IMR-90 (cell line): ENCODE results near the gene KRT37.

ENCODE experiments used
- CEBPB ChIP-seq: IDR thresholded peaks from 2 replicates; pipeline ENCODE4 v1.6.1; 2012; ENCODE audit warnings: low read depth, low read length, improper control_type of control experiment
- CHD1 ChIP-seq: IDR thresholded peaks from 2 replicates; pipeline ENCODE4 v1.6.1; 2012; ENCODE audit warnings: low read depth, low read length, improper control_type of control experiment
- CTCF ChIP-seq: conservative IDR thresholded peaks from 2 replicates; pipeline ENCODE4 v1.5.1; 2012; ENCODE audit warnings: mild to moderate bottlenecking, low read depth, low read length, improper control_type of control experiment
- FOS ChIP-seq: fragments of 150-350 bp; IDR thresholded peaks from 2 replicates; pipeline ENCODE4 v1.6.1; 2016; ENCODE audit warnings: low read depth, low read length
- MAFK ChIP-seq: IDR thresholded peaks from 2 replicates; pipeline ENCODE4 v1.6.1; 2012; ENCODE audit warnings: low read depth, low read length, improper control_type of control experiment
- MXI1 ChIP-seq: IDR thresholded peaks from 2 replicates; pipeline ENCODE4 v1.6.1; 2012; ENCODE audit warnings: low read depth, mild to moderate bottlenecking, low read length, moderate library complexity, borderline replicate concordance
- NFE2L2 ChIP-seq: fragments of 150-350 bp; IDR thresholded peaks from 2 replicates; pipeline ENCODE4 v1.6.1; 2016; ENCODE audit warnings: low read depth, mild to moderate bottlenecking, low read length
- POLR2A ChIP-seq: IDR thresholded peaks from 2 replicates; pipeline ENCODE4 v1.6.1; 2012; ENCODE audit warnings: mild to moderate bottlenecking, low read depth, low read length
- RAD21 ChIP-seq: IDR thresholded peaks from 2 replicates; pipeline ENCODE4 v1.6.1; 2012; ENCODE audit warnings: low read length, improper control_type of control experiment
- RFX5 ChIP-seq: IDR thresholded peaks from 2 replicates; pipeline ENCODE4 v1.8.0; 2012; ENCODE audit warnings: low read depth, mild to moderate bottlenecking, low read length, moderate library complexity
- SMC3 ChIP-seq: fragments of 150-350 bp; IDR thresholded peaks from 2 replicates; pipeline ENCODE4 v1.6.1; 2016; ENCODE audit warnings: low read depth, mild to moderate bottlenecking, antibody characterized with exemption, low read length, moderate library complexity
- USF2 ChIP-seq: fragments of 150-350 bp; IDR thresholded peaks from 2 replicates; pipeline ENCODE4 v1.6.1; 2017; ENCODE audit warnings: mild to moderate bottlenecking, antibody characterized with exemption, low read length, low read depth

GRCh38 chr17:41421116-41421515, 3.3 kb downstream of the KRT37 start:
- no peak for TF ChIP-seq CTCF
- TF ChIP-seq MAFK = no peak
- TF ChIP-seq SMC3 = no peak
- TF ChIP-seq MXI1 = no peak
- no peak for TF ChIP-seq POLR2A
- TF ChIP-seq USF2 = no peak
- TF ChIP-seq CEBPB = peak; percentile 59
- no peak for TF ChIP-seq FOS
- TF ChIP-seq RAD21 = no peak
- TF ChIP-seq CHD1 = no peak
- TF ChIP-seq NFE2L2 = no peak
- TF ChIP-seq RFX5 = no peak
